GM19324 (cell line): ENCODE data around the gene TMPRSS4.

Source experiments
- ATAC-seq: cut with Tn5 transposase; IDR thresholded peaks from one replicate; pipeline ENCODE4 v1.9.1; 2021; ENCODE audit warnings: mild to moderate bottlenecking, moderate library complexity; ENCODE audit not compliant: unreplicated experiment, low FRiP score

Gene TMPRSS4

DNA sequence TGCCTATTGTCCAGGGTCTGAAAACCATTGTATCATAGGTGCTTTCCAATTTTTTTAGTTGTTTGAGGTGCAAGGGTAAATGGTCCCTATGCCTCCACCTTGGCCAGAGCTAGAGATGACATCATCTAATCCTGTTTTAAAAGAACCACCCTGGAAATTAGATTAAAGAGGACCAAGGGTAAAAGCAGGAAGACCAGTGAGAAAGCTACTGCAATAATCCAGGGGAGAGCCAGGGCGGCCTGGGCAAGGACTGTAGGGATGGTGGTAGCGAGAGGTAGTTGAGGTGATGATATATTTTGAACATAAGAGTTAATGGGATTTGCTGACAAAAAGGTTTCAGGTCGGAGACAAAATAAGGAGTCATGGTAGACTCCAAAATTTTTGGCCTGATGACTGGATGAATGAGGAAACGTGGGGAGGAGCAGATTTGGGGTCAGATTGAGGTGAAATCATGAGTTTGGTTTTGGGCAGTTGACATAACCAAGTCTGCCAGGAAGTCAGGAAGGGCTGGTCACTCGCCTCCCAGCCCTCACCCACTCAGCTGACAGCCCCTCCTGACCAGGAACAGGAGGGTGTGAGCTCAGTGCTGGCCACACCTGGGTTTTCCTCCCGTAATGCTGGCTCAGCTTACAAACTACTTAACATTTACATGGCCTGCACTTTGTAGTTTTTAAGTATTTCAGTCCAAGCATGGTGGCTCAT is 52.7 kb downstream of the TMPRSS4 start:
- ATAC-seq = no peak

DNA sequence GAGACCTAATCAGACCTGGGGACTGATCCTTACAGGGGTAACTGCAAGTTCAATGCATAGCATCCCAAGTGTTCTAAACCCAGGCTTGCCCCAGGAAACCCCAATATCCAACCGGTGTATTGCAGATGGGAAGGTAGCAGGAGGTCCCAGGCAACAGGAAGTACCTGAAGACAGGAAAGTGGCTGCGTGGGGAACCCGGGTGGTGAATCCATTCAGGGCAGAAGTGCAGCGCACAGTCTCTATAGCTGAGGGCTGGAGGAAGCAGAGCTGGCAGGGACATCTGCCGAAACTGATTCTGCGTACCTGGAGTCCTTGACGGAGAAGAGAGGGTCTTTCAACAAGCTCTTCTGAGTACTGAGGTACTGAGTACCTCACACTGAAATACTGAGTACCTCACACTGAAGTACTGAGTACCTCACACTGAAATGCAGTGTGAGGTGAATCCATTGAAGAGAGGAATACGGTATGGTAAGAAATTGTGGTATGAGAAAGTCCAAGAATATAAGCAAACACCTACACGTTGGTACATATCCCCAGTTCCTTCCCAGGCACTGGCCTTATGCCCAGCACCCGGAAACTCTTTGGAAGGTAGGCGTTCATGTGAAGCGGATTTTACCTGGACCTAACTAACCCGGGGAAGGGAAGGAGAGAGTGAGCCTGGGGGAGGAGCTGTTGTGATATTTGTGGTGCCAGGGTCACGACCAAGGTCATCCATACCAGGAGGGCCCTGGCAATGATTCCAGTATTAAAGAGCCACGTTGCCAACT is 55.7 kb downstream of the TMPRSS4 start:
- ATAC-seq = no peak

DNA sequence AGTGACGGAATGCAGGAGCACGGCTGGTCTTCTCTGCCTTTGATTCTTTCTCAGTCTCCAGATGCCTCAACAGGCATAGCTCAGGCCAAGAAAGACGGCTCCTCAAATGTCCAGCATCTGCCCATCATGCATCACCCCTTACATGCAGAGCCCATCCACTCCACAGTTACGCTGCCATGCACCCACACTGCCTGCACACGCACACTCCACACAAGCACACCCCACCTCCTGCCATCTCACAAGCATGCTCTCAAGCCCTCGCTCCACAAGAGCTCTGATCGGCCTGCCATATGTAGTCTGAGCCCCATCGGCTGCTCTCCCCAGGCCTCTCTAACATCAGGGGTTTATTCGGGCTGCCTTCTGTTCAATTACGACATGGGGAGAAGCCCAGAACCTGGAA is 56.9 kb downstream of the TMPRSS4 start:
- ATAC-seq = no peak

DNA sequence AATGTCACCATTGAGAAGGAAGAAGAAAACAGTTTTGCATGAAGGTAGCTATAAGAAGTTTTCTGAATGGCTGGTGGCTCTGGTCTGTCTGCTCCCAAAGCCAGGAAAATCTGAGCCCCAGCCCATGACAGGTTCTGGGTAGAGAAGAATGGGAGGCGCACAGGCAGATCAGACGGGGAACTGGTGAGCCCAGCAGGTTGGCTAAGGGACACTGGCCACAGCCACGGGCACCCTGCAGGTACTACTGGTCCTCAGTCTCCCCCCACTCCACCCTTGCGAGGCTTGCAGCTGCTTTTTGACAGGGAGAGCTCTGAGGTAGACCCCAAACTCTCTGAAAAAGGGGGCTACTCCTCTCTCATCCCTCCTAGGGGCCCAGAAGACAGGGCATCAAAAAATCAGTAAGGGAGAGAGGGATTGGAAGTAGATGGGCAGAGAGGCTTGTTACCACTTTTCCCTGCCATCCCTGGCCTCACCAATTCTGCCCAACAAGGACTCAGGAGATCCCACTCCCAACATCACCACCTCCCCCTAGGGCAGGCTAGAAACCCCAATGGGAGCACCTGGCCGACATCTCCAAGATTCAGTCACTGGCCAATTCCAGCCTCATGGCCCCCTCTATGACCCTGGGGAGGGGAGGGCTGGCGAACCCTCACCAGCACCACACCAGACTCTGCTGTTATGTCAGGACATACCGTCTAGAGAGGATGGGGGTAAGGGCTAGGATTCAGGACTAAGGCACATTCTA is 58.3 kb downstream of the TMPRSS4 start:
- ATAC-seq = no peak

DNA sequence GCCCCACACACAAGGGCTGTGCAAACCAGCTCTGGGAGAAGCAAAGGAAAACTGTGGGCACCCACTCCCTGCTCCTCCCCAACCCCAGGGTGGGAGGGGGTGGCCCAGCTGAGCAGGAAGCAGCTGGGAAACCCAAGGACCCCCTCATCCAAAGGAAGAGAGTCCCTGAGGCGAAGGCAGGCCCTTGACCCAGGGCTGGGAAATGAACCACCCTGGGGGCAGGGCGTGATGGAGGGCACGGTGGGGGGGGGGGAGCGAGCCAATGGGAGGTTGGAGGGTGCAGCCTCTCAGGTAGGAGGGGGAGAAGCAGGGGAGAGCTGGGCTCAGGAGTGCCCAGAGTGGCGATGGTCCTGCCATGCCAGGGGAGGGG is 58.9 kb downstream of the TMPRSS4 start:
- no peak for ATAC-seq

DNA sequence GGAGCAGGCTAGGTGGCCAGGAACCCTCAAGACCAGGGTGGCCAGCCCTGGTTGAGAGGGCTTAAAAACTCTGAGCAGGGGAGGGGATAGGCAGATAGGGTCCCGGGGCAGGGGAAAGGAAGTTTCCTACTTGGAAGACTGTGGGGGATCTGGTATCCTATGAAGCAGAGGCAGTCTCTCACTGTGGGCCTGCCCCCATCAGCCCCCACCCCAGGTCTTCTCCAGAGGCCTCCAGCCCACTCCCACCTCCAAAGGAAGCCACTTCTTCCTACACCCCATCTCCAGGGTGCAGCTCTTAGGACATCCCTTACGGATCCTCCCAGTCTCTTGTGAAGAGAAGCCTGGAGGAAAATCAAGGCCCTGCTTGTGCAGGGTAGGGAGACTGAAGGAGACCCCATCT is 59.5 kb downstream of the TMPRSS4 start:
- no peak for ATAC-seq

DNA sequence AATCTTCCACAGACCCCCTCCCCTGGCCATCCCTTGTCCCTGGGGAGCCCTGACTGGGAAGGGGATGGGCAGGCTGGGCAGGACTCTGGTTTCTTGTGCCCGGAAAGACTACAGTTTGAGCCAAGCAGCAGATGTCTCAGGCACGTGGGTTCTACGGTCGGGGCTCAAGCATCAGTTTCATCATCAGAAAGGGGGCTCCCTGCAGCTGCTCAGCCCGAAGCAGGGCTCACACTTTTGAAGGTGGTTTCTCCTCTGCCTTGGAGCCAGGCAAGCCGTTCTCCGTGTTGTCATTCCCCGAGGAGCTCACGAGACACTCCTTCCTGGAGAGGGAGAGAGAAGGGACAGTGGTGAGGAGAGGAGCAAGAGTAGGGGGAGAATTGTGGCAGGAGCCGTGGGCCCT is 59.9 kb downstream of the TMPRSS4 start:
- no peak for ATAC-seq

DNA sequence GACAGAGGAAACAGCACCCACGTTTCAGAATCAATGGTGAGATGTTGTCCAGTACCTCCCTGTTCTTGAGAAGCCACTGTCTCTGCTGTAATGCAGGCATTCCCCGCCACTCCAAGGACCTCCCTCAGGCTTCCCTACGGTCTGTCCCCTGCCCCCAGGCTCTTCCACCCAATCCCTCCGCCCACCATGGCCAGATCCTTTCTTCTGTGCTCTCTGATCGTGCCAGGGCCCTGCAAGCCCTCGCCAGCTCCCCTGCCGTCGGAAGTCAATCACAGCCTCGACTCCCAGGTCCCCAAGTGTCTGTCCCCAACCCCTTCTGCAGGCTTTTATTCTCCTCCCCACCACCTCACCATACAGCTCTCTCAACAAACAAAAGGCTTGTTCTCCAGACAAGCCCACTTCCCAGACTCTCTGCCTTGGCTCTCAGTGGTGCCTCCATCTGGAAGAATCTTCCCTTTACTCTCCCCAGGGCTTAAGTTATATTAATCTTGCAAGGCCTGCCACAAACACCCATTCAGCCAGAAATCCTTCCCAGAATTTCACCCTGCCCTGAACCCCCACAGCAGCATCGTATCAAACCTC is 62.1 kb downstream of the TMPRSS4 start:
- ATAC-seq = no peak

DNA sequence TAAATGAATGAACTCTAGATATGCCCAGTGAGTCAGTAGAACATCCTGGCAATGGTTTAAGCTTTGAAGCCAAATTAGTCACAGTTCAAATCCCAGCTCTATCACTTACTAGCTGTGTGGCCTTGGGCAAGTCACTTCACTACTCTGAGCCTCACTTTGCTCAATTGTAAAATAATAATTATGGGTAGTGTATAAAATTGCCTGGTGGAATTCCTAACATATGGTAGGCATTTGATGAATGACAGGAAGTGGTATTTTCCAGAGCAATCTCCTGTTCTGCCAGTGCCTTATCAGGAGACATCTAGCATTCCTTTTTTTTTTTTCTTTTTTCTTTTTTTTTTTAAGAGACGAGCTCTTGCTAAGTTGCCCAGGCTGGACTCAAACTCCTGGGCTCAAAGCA is 62.7 kb downstream of the TMPRSS4 start:
- no peak for ATAC-seq

DNA sequence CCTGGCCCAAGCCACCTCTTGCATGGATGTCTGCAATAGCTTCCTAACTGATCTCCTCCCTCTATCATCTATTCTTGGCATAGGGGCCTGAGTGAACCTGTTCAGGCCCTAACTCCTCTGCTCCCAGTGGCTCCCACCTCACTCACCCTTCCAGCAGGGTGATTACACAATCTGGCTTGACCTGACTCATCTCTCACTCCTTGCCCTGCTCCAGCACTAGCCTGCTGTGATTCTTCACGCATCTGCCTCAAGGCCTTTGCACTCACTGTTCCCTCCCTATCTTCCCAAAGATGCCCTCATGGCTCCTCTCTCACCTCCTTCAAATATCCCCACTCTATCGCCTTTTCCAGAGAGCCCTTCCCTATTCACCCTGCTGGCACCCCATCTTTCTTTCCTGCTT is 65.2 kb downstream of the TMPRSS4 start:
- no peak for ATAC-seq

DNA sequence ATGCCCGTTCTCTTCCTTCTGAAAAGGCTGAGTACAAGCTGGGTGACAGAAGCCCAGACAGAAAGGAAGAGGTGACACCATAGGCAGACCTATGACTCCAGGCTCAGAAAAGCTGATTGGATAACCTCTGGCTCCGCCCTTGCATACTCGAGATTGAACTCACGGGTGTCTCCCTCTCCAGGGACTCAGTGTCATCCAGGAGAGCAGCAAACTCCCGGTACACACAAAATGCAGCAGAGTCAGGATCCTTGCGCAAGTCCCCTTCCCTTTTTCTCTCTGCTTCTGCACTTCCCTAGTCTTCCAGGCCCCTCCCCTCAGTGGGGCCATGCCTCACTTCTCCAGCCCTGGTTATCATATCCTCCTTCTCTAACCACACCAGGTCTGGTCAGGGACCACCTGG is 65.9 kb downstream of the TMPRSS4 start:
- ATAC-seq = no peak

DNA sequence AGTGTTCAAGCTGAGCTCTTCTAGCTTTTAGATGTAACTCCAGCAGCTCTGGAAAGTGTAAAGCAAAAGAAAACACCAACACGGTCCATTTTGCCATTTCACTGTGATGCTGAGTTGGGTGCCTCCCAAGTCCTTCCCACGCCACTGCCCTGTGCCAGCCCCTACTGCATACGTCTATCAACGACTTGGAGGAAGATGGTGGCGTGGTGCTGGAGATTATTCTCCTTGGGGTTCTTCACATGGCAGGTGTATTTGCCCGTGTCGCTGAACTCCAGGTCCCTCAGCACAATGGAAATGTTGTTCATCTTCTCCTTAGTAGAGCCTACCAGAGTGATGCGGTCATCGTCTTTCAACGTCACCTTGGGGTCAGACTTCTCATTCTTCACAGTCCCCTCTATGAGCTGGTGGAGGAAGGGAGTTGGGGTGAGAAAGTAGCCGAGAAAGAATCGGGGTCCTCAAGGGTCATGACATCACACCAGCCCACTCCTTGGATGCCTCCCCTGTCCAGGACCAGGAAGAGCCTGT is 66.8 kb downstream of the TMPRSS4 start:
- no peak for ATAC-seq

DNA sequence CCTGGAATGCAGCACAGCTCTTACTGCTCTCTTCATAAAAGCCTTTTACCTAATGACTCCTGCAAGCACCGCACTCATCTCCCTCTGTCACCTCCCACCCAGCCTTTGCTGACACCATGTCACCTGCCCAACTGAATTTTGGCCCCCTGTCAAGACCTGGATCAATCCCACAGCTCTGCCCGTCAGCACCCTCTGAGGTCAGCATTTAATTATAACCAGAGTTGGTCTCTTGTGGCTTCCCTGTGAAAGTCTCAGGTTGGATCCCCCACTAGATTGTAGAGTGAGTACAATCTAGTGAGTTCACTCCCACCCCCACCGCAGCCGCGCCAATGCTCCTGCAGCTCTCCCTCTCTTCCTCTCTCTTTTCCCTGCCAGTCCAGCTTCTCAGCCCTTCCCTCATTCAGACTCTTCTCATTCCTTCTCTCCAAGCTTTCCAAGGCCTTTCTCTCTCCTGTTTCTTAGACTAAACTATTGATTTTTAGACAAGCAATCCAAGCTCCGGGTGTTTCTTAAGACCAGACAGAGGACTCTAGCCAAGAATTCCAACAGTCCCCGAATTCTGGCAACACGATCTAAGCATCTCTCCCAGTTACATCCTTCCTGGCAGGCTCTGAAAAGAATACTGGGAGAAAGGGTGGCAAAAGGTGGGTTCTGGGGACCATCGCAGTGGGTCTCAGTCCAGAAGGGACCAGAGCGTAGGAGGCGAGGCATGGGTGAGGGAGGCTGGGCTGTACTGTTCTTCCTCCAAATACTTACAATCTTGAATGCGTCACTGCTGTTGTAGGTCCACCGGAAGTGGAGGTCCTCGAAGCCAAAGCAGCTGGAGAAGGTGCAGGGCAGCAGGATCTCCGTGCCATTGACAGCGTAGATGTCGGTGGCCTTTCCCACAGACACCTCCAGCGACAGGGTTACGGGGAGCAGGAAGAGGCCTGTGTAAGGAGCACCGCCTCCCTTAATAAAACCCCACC is 67.7 kb downstream of the TMPRSS4 start:
- no peak for ATAC-seq

DNA sequence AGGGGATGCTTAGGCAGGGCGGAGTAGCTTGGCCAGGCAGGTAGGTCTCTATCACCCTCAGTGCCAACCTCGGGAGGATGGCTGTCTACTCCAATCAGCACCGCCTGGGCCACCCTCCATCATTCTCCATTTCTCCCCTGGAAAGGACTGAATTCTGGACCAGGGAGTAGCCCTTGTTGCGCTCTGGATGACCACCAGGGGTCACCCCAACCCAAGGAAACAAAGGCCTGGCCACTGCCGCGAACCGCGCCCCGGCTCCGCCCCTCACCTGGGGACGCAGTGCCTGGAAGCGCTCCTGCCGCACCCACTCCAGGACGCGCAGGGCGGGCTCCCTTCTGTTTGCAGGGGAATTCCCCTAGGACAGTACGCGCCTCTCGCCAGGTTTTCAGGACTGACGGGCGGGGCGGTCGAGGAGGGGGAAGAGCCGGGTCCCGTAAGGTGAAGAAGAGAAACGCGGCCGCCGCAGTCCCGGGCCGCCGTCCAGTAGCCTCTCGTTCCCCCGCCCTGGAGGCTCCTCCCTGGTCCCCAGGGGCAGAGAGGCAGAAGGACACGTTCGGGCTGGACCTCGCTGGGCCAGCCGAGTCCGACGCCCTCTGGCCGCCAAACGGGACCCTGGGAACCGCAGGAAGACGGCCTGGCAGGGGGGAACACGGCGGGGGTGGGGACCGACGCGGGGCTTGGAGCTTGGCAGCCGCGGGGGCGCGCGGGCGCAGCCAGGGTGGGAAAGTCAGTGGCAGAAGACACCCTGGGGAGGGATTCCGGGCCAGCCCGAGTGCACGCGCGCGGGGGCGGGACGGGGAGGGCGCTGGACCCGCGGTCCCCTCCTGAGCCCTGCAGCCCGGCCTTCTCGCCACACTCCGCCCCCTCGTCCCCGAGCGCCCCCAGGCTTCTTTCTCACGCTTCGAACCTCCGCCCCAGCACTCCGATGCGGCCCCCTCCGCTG is 68.7 kb downstream of the TMPRSS4 start:
- peak; percentile 77 for ATAC-seq

DNA sequence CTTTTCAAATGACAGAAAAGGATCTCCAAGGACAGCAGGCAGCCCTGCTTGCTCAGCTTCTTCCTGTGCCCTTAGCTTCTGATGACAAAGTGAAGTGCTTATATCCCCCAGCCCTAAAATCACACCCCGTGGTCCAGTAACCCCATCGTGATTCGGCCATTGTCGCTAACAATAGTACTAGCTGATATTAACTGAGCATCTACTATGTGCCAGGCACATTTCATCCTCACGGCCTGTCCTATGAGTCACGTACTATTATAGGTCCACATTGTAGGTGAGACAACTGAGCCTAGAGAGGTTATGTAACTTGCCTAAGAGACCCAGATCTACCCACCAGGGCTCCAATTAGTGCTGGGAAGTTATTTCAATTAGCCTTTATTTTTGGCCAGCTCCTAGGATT is 69.7 kb downstream of the TMPRSS4 start:
- no peak for ATAC-seq

DNA sequence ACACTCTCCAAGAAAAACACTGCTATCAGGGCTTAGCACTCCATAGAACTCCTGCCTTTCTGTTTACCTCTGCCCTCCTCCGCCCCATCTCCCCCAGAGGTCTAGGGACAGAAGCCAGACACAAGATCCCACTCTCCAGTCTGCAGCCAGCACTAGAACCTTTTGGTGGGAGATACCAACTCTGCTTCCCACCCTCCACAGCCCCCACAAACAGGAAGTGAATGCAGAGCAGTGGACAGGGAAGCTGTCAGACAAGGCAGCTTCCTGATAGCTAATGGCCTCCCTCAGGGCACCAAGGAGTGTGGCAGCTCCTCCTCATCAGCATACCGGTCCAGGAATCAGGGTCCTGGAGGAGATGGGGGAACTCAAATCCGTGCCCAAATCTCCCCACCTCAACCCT is 70.6 kb downstream of the TMPRSS4 start:
- ATAC-seq = no peak

DNA sequence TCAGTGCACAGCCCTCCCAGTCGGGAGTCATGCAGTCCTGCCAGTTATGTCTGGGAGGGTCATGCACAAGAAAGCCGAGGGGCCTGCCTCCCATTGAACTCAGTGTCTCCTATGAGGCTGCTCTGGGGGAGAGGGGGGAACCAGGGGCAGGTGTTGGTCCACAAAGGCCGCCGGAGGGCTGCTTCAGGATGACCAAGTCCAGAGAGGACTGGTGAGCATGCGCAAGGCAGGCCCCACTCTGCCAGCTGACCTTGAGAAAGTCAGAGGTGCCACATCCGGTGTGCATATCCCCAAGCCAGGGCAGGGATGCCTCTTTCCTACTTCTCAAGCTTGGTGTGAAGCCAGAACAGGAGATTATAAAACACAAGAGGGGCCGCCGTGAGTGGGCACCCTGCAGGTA is 71.4 kb downstream of the TMPRSS4 start:
- no peak for ATAC-seq

DNA sequence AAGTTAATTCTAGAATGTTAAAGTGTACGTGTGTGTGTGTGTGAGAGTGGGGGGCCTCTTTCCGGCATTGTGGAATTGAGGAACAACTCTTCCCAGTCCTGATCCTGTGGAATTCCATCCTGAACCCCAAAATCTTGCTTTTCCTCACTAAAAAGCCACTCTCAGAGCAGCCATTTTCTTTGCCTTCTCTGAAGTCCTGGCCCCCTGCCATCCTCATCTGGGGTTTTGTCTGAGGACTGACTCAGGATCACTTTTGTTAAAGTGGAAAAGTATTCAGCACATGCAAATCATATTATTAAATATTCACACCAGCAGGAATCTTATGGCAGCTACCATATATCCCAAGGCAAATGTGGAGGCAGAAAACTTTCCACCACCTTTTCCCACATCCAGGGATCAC is 72.0 kb downstream of the TMPRSS4 start:
- ATAC-seq = no peak

DNA sequence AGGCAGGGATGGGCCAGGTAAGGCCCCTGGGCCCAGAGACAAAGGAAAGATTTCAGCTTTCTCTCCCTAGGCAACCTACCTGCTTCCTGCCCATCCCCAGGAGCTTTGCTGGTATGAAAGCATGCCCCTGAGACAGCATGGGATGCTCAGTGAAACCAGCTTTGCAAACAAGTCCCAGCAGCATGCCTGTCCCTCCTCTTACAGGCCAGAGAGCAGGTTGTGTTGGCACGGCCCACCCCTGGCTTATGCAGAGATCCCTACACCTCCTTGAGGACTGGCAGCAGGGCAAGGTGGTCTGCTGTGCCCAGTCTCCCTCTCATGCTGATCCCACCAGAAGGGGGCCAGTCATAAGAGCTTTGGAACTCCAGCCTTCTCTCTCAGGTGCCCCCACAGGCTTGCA is 72.6 kb downstream of the TMPRSS4 start:
- ATAC-seq = no peak
